ENCODE data around the gene PURA. TPM values are rescaled to one million over a fixed set of nuclear protein-coding genes. Genes with fewer than 3 reads are reported as not detected.

Gene PURA
- total RNA-seq, 2 donors from 2014 or later, result 41.6 to 44.3 TPM

Other genes with a start within 250 kb of the PURA start
- gene NRG2, start 70.8 kb upstream of the PURA start, total RNA-seq, result 1 to 10 TPM; 2.3 to 6.9 TPM
- 10 to 100 TPM; 24.2 to 25.9 TPM for gene IGIP, start 11.8 kb downstream of the PURA start, total RNA-seq
- gene CYSTM1, start 61.1 kb downstream of the PURA start, total RNA-seq, result 10 to 100 TPM; 64.9 to 89.5 TPM
- gene PFDN1, start 189.0 kb downstream of the PURA start, total RNA-seq, result 10 to 100 TPM; 62.5 to 72.2 TPM
- 10 to 100 TPM; 22.6 to 36.0 TPM for gene HBEGF, start 232.5 kb downstream of the PURA start, total RNA-seq
- not detected for gene SLC4A9, start 246.1 kb downstream of the PURA start, total RNA-seq

Data from thoracic aorta (tissue), 2 donors.